ENCODE results near the gene CST4. TPM values are rescaled to one million over a fixed set of nuclear protein-coding genes. Genes with fewer than 3 reads are reported as not detected.
"Not testable (repeated sequence)": the region's sequence is repeated elsewhere in the genome, so short reads cannot be mapped to it uniquely, and the experiment has no call there.

The CST4 gene
- total RNA-seq, 1 donor from 2014 or later: not detected

GRCh38 chr20:23659989-23660837 is 28.6 kb downstream of the CST4 start:
- DNase-seq (ENCODE audit: low read depth): no peak

GRCh38 chr20:23659610-23659988 is 29.2 kb downstream of the CST4 start:
- not testable (repeated sequence) for H3K9ac ChIP-seq (ENCODE audit: low read length); DNase-seq (ENCODE audit: low read depth); H3K9me3 ChIP-seq (ENCODE audit: insufficient read depth, low read depth, low read length); H3K79me2 ChIP-seq (ENCODE audit: insufficient read depth, low read length); H3K36me3 Mint-ChIP-seq (ENCODE audit: low read depth, unreplicated experiment); H2AFZ ChIP-seq (ENCODE audit: low read depth, low read length); H3K27ac Mint-ChIP-seq (ENCODE audit: unreplicated experiment); H3K4me2 ChIP-seq (ENCODE audit: low read length); H3K27me3 Mint-ChIP-seq (ENCODE audit: low read depth, unreplicated experiment); H3K9me3 Mint-ChIP-seq (ENCODE audit: unreplicated experiment); H3K4me3 ChIP-seq (ENCODE audit: insufficient read depth, low read depth, low read length); H4K20me1 ChIP-seq (ENCODE audit: insufficient read depth, low read length); H3K27ac ChIP-seq (ENCODE audit: low read depth, low read length); H3K4me3 Mint-ChIP-seq (ENCODE audit: unreplicated experiment); FAIRE-seq; H3K4me1 ChIP-seq (ENCODE audit: insufficient read depth, low read length); H3K36me3 ChIP-seq (ENCODE audit: insufficient read depth, low read length); H3K27me3 ChIP-seq (ENCODE audit: insufficient read depth, low read length)
- H3K4me1 Mint-ChIP-seq (ENCODE audit: low read depth, unreplicated experiment): peaks cover 23% of the 10 kb centered on the region

More at GRCh38 chr20:23659989-23660837, 28.6 kb downstream of the CST4 start:
- Histone ChIP-seq H3K36me3 (ENCODE audit: insufficient read depth, low read length) (no peaks in the 10 kb centered on the region), H3K9ac (ENCODE audit: low read length) (no peak overlapping the region), H3K4me2 (ENCODE audit: low read length) (no peak overlapping the region), H4K20me1 (ENCODE audit: insufficient read depth, low read length) (no peaks in the 10 kb centered on the region), H3K4me3 (ENCODE audit: insufficient read depth, low read depth, low read length) (no peak overlapping the region), H3K27me3 (ENCODE audit: insufficient read depth, low read length) (no peaks in the 10 kb centered on the region), H2AFZ (ENCODE audit: low read depth, low read length) (no peak overlapping the region), H3K27ac (ENCODE audit: low read depth, low read length) (no peak overlapping the region), H3K4me1 (ENCODE audit: insufficient read depth, low read length) (no peaks in the 10 kb centered on the region), H3K79me2 (ENCODE audit: insufficient read depth, low read length) (no peaks in the 10 kb centered on the region), H3K9me3 (ENCODE audit: insufficient read depth, low read depth, low read length) (no peaks in the 10 kb centered on the region)
- H3K4me3 Mint-ChIP-seq (ENCODE audit: unreplicated experiment): no peak overlapping the region
- H3K27ac Mint-ChIP-seq (ENCODE audit: unreplicated experiment): no peak overlapping the region
- TF ChIP-seq EZH2 (IDR thresholded peaks at IDR 0.05; ENCODE audit: insufficient read depth, low read length): no peak
- TF ChIP-seq, protein P1, sequence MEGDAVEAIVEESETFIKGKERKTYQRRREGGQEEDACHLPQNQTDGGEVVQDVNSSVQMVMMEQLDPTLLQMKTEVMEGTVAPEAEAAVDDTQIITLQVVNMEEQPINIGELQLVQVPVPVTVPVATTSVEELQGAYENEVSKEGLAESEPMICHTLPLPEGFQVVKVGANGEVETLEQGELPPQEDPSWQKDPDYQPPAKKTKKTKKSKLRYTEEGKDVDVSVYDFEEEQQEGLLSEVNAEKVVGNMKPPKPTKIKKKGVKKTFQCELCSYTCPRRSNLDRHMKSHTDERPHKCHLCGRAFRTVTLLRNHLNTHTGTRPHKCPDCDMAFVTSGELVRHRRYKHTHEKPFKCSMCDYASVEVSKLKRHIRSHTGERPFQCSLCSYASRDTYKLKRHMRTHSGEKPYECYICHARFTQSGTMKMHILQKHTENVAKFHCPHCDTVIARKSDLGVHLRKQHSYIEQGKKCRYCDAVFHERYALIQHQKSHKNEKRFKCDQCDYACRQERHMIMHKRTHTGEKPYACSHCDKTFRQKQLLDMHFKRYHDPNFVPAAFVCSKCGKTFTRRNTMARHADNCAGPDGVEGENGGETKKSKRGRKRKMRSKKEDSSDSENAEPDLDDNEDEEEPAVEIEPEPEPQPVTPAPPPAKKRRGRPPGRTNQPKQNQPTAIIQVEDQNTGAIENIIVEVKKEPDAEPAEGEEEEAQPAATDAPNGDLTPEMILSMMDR (IDR thresholded peaks at IDR 0.05; ENCODE audit: insufficient read depth, low read depth, low read length): no peak
- no peaks in the 10 kb centered on the region for H3K27me3 Mint-ChIP-seq (ENCODE audit: low read depth, unreplicated experiment)
- H3K36me3 Mint-ChIP-seq (ENCODE audit: low read depth, unreplicated experiment): no peaks in the 10 kb centered on the region
- no peaks in the 10 kb centered on the region for H3K9me3 Mint-ChIP-seq (ENCODE audit: unreplicated experiment)
- peaks cover 23% of the 10 kb centered on the region for H3K4me1 Mint-ChIP-seq (ENCODE audit: low read depth, unreplicated experiment)
- FAIRE-seq: no peak

- peak overlapping the region; percentile 8 for H3K27ac Mint-ChIP-seq (ENCODE audit: unreplicated experiment)
Measured at GRCh38 chr20:23658989-23659609, 29.7 kb downstream of the CST4 start.

More at GRCh38 chr20:23658989-23659609, 29.7 kb downstream of the CST4 start:
- peaks cover 3% of the 10 kb centered on the region for H3K27me3 Mint-ChIP-seq (ENCODE audit: low read depth, unreplicated experiment)
- H3K27me3 ChIP-seq (ENCODE audit: insufficient read depth, low read length): peaks cover 2% of the 10 kb centered on the region
- H3K4me1 ChIP-seq (ENCODE audit: insufficient read depth, low read length): no peaks in the 10 kb centered on the region
- no peaks in the 10 kb centered on the region for H3K36me3 ChIP-seq (ENCODE audit: insufficient read depth, low read length)
- H3K4me3 Mint-ChIP-seq (ENCODE audit: unreplicated experiment): no peak overlapping the region
- TF ChIP-seq EZH2 (IDR thresholded peaks at IDR 0.05; ENCODE audit: insufficient read depth, low read length): no peak
- TF ChIP-seq, protein P1 (IDR thresholded peaks at IDR 0.05; ENCODE audit: insufficient read depth, low read depth, low read length): no peak
- no peak overlapping the region for H3K9ac ChIP-seq (ENCODE audit: low read length)
- no peaks in the 10 kb centered on the region for H3K79me2 ChIP-seq (ENCODE audit: insufficient read depth, low read length)
- no peak for DNase-seq (ENCODE audit: low read depth)
- H3K4me2 ChIP-seq (ENCODE audit: low read length): no peak overlapping the region
- no peak for FAIRE-seq
- no peak overlapping the region for H3K27ac ChIP-seq (ENCODE audit: low read depth, low read length)
- no peaks in the 10 kb centered on the region for H3K36me3 Mint-ChIP-seq (ENCODE audit: low read depth, unreplicated experiment)
- no peaks in the 10 kb centered on the region for H4K20me1 ChIP-seq (ENCODE audit: insufficient read depth, low read length)
- no peaks in the 10 kb centered on the region for H3K9me3 ChIP-seq (ENCODE audit: insufficient read depth, low read depth, low read length)
- peaks cover 23% of the 10 kb centered on the region for H3K4me1 Mint-ChIP-seq (ENCODE audit: low read depth, unreplicated experiment)
- H2AFZ ChIP-seq (ENCODE audit: low read depth, low read length): no peak overlapping the region
- H3K9me3 Mint-ChIP-seq (ENCODE audit: unreplicated experiment): no peaks in the 10 kb centered on the region
- H3K4me3 ChIP-seq (ENCODE audit: insufficient read depth, low read depth, low read length): no peak overlapping the region

All from astrocyte (in vitro differentiated cells and primary cell).